Umbilical cord (tissue), 2 donors: ENCODE measurements around the gene CEP89. TPM values are rescaled to one million over a fixed set of nuclear protein-coding genes. Genes with fewer than 3 reads are reported as not detected.
"Not testable (repeated sequence)": the region's sequence is repeated elsewhere in the genome, so short reads cannot be mapped to it uniquely, and the experiment has no call there.

ENCODE experiments used
- DNase-seq: peaks from one replicate; pipeline ENCODE4 v3.0.0-alpha.2; 2015; ENCODE audit warnings: low spot score
- total RNA-seq: library from RNA; depleted of rRNA; stranded (reverse); fragments of >200 nt; gene quantifications from one replicate; pipeline ENCODE4 v1.2.3, GENCODE V29; 2014; ENCODE audit warnings: low replicate concordance; ENCODE audit not compliant: insufficient read depth

Gene CEP89
- 5.8 TPM for total RNA-seq

DNA sequence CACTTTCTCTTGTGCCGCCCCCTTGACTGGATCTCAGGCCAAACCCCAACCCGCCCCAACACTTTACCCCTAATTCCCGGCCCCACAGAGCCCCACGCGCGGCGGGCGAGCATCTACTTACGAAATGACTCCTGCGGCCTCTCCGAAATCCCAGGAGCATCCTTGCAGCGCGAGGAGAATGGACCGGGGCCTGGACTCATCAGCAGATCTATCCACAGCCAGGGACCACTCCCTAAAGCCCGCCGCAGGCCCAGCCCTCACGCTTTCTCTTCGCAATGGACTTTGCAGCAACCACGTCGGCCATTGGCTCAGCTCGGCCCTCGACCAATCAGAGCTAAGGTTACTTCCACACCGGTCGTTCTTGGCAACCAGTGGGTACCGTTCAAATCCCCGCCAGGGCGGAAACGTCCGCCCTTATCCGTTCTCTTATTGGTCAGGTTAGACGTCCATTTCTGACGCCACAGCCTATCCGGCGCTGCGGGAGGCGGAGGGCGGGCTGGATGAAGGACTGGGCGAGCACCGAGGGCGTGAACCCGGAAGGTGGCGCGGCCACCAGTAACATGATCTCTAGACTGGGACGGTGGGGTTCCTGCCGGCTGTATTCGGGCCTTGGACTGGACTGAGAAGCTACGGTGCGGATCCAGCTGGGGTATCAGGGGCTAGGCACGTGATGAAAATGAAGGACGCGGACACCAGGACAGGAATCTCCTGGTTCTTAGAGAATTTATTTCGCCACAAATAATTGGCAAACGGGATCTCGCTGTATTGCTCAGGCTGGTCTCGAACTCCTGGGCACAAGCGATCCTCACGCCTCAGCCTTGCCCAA is at the start of gene CEP89, which contains the start of gene FAAP24:
CEP89 (minus strand) TSS at position 244 of the 826 bp plus-strand sequence; CDS start at position 160, 84 bp downstream.
FAAP24 (plus strand) TSS at position 528 of the 826 bp plus-strand sequence. CDS start 955 bp downstream, outside the sequence.
- DNase-seq = peak; percentile 100

DNA sequence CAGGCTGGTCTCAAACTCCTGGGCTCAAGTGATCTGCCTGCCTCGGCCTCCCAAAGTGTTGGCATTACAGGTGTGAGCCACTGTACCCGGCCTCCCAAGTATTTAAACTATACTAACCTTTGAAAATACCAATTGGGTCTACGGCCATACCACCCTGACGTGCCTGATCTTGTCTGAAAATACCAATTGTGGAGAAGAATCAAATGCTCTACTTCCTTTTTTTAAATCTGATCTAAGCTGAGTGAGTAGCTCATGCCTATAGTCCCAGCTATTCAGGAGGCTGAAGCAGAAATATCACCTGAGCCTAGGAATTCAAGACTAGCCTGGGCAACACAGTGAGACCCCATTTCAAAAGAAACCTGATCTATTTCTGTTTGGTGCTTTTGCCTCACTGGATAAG is 39.1 kb upstream of the CEP89 start:
- DNase-seq = peak; percentile 9

DNA sequence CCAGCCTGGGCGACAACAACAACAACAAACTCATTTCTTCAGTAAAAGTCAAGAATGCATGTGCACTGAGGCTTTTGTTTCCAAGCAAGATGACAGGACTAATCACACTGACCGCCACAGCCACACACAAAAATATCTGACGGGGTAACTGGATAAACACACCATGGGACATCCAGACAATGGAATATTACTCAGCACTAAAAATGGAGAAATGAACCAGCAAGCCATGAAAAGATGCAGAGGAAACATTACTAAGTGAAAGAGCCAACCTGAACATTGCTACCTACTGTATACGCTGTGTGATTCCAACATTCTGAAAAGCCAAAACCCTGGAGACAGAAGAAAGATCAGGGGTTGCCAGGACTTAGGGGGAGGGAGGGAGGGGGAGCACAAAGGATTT is 37.0 kb upstream of the CEP89 start:
- DNase-seq = no peak

DNA sequence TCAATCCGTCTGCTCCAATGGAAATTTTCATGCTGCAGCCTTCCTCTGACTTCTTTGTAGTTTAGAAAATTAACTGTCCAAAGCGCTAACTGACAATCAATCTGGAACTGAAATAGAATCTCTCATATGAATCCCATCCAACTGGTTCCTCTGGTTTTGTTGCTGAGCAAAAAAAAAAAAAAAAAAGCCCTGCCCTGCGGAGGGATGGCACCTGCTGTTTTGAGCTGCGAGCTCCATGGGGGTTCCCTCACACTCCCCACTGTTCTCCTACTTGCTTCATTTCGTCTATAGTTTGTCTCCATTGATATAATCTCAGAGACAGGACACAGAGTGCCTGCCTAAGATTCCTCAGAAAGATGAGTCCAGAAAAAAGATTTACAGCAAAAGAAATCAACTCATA is 33.7 kb upstream of the CEP89 start:
- peak; percentile 57 for DNase-seq

GRCh38 chr19:33003424-33004024 is 31.8 kb upstream of the CEP89 start:
- DNase-seq = not testable (repeated sequence)

- not testable (repeated sequence) for DNase-seq
Observed at GRCh38 chr19:33002126-33002865, 30.5 kb upstream of the CEP89 start.

GRCh38 chr19:33000910-33001309 is 29.2 kb upstream of the CEP89 start:
- DNase-seq = no peak

GRCh38 chr19:33000510-33000909 is 28.8 kb upstream of the CEP89 start:
- no peak for DNase-seq

- no peak for DNase-seq
Observed at GRCh38 chr19:32998722-32999121, 27.0 kb upstream of the CEP89 start.

DNA sequence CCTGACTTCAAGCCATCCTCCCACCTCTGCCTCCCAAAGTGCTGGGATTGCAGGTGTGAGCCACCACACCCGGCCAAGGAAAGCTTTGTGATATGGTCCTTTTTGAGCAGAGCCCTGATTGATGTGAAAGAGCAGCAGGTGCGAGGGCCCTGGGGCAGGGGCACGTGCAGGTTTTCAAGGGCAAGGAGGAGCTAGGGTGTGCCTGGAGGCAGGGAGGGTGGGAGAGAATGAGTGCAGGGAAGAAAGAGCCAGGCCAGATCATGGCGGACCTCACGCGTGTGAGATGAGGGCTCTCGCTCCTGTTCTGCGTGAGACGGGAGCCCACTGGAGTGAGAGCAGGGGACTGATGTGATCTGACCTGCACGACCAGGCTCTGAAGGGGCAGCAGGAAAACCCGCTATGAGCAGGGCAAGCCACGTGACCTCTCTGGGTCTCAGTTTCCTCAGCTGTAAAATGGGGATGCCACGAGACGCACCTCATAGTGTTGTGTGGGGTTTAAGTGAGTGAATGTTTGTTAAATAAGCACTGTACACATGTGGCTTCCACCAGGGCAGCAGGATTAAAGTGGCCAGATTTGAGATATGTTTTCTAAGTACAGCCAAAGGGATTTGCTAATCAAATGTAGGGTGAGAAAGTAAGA is 26.1 kb upstream of the CEP89 start:
- DNase-seq = no peak

- DNase-seq = not testable (repeated sequence)
Observed at GRCh38 chr19:32997061-32997464, 25.3 kb upstream of the CEP89 start.

DNA sequence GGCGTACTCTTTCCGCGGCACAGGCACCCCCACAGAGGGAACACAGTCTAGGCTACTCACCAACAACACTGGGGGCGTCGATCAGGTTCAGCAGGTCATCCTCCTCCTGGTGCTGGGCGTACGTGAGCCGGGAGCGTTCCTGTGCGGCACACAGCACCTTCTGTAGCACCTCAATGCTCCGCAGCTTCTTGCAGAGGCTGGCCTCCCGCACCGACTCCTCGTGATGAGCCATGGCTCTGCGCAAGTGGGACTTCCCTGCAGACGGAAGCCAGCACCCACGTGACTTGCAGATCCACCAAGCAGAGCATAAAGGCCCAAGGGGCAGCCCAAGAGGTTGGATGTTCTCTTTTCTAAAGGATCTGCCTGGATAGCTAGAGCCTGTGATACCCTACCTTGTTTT is 24.2 kb upstream of the CEP89 start:
- DNase-seq = not testable (repeated sequence)

GRCh38 chr19:32988724-32989123 is 17.0 kb upstream of the CEP89 start:
- no peak for DNase-seq

- not testable (repeated sequence) for DNase-seq
Observed at GRCh38 chr19:32988254-32988653, 16.5 kb upstream of the CEP89 start.

DNA sequence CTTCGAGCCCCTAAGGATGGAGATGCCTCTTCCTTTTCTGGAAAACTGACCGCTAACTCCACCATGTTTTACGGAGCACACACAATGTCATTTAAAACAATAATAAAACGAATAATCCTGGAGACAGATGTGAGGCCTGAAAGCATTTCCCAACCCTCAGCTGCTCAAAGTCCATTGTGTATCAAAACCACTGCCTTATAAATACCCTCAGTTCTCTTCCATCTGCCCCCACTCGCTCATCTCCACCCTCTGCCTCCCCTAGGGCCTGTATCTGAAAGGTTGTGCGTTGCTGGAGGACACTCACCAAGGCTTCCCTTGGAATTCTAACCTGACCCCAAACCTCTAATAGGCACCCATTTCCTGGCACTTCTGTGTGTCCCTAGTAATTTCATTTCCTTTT is 10.7 kb upstream of the CEP89 start:
- DNase-seq = not testable (repeated sequence)

- DNase-seq = not testable (repeated sequence)
Observed at GRCh38 chr19:32979807-32980206, 8.0 kb upstream of the CEP89 start.

GRCh38 chr19:32977813-32978212 is 6.1 kb upstream of the CEP89 start:
- DNase-seq = not testable (repeated sequence)

DNA sequence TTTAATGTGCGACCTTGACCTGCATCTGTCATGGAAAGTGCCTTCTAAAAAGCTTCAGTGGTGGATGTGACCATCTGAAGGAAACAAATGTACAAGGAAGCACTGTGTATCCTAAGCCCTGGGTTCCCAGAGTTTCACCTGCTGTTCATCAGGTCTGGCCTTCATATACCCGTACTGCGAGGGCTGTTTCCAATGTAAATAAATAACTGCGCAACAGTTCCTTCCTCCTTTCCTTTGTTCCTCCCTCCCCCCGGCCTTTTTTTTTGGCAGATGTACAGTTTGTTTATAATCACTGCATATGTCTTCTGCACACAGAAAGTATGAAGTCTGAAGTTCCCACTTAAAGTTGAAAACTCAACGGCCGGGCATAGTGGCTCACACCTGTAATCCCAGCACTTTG is 5.5 kb upstream of the CEP89 start:
- no peak for DNase-seq

GRCh38 chr19:32976223-32976805 is 4.6 kb upstream of the CEP89 start:
- peak; percentile 42 for DNase-seq

- no peak for DNase-seq
Observed at GRCh38 chr19:32971012-32971595, 654 bp downstream of the CEP89 start.

DNA sequence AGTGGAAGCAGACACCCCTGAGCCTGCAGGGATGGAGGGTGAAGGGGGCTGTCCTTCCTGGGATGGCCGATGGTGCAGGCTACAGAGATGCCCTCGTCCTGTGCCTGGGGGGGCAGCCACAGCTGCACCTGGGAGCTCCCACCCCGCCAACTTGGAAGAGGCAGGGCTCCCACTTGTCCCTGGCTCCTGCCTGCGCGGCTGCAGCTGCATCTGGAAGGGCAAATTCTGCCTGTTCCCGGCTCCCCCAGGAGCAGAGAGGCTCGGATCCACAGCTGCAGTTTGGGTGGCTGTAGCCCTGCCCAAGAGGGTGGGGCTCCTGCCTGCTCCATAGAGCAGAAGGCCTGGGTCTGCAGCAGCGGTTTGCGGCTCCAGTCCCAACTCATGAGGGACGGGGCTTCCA is 2.2 kb downstream of the CEP89 start:
- DNase-seq = no peak
